Vagina (tissue), 2 donors: ENCODE data around the gene SPOCK3.

Experiments
- CTCF ChIP-seq, 3 experiments: fragments of 450-650 bp in 2 of 3; fragments of 200-600 bp in 1 of 3; sonication (generic) in 1 of 3; IDR thresholded peaks; one replicate each; pipeline ENCODE4 v1.5.1; 2017 to 2019; ENCODE audit warnings: antibody characterized with exemption in 3 of 3, mild to moderate bottlenecking in 2 of 3, moderate library complexity in 2 of 3
- POLR2A ChIP-seq, 2 donors: fragments of 450-650 bp; IDR thresholded peaks; one replicate each; pipeline ENCODE4 v1.6.1; 2017; ENCODE audit warnings: antibody characterized with exemption in 2 of 2, mild to moderate bottlenecking in 2 of 2, moderate library complexity in 2 of 2
- POLR2AphosphoS5 ChIP-seq, 2 donors: sonication (generic); formaldehyde crosslinking; IDR thresholded peaks; one replicate each; pipeline ENCODE4 v1.9.0; 2017; ENCODE audit warnings: antibody characterized with exemption in 2 of 2, mild to moderate bottlenecking in 2 of 2, low read depth in 1 of 2; ENCODE audit not compliant: insufficient read depth in 1 of 2

- TF ChIP-seq POLR2A (IDR thresholded peaks at IDR 0.05) (no peak), CTCF (IDR thresholded peaks at IDR 0.05) (no peak), POLR2AphosphoS5 (IDR thresholded peaks at IDR 0.05; ENCODE audit: insufficient read depth in 1 of 2, low read depth in 1 of 2) (no peak)
These were observed 62.4 kb downstream of the SPOCK3 start for GRCh38 chr4:167171928-167172327.
